HG03565 (cell line): Measurements from ENCODE around the gene TNS1.

Experiments used
- ATAC-seq: cut with Tn5 transposase; IDR thresholded peaks from one replicate; pipeline ENCODE4 v1.9.1; 2021; ENCODE audit warnings: mild to moderate bottlenecking, moderate library complexity; ENCODE audit not compliant: unreplicated experiment

The TNS1 gene

DNA sequence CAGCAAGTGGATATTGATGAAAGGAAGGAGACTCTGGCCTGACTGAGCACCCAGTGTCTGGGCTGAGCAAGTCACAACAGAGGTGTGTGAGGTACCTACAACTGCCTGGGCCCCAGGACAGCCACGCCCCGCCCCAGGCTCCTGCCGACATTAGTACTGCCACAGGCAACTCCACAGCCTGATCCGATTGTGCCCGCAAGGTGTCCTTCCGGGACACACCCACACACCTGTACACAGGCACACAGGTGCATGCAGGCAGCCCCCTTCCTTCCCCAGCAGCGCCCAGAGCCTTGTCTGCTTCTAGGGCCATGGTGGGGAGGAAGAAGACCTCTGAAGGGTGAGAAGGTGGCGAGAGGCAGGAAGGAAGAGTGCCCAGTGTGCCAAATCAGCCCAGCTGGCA lies 83.6 kb downstream of the TNS1 start:
- ATAC-seq, result no peak

DNA sequence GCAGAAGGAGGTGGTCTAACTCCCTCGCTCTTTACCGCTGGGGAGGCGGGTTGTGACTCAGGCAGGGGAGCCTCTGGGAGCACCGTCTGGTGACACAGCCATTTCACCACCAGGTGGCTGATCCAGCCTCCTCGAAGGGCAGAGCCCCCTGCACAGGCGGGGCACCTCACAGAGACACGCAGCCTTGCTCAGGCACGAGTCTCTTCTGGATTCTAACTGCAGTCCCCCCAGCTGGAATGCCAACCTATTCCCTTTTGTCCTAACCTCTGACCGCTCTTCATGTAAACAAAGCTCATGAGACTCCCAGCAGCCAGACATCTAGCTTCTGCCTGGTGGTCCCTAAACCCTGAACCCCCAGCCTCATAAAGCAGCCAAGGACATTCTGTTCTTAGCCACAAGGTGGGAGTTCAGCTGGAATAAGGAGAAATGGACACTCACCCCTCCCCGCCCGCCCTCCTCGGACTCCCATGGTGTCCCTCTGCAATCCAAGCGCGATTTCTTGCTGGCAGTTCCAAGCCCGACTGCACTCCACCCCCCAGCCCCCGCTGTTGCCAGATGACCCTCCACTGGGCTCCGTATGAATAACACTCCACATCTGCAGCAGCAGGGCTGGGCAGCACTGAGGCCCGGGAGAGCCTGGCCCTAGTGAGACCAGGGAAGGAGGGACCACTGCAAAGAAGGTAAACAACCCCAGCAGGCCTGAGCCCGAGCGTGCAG lies 84.3 kb downstream of the TNS1 start:
- ATAC-seq, result no peak

DNA sequence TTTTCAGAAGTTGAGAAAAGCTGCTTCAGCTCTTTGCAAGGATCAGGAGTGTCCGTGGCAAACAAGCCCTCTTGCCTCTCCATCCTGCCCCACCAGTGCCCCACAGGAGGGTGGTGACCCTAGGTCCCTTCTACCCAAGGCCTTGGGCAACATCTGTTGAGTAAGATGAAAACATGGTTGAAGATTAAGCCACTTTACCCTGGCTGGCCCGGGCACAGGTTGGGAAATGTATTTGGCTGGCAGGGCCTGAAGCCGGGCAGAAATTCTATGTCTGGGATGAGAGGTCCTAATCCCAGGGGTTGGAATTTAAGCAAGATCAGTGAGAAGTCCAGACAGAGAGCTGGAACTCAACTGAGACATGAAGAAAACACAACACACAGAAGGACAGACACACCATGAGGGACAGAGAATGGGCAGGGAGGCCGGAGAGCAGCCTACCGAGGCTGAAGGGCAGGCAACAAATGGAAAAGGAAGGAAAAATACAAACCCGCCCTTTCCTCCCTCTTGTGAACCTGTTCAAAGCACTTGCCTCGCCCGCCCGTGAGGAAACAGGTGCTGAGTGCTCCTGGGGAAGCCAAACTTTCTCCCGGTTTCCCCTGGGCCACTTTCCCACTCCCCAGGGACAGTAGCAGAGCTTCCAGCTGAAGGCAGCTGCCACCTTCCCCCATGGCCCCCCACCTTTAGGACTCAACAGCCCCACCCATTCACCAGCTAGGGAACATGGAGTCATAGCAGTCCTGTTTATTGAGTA lies 86.1 kb downstream of the TNS1 start:
- ATAC-seq, result no peak

DNA sequence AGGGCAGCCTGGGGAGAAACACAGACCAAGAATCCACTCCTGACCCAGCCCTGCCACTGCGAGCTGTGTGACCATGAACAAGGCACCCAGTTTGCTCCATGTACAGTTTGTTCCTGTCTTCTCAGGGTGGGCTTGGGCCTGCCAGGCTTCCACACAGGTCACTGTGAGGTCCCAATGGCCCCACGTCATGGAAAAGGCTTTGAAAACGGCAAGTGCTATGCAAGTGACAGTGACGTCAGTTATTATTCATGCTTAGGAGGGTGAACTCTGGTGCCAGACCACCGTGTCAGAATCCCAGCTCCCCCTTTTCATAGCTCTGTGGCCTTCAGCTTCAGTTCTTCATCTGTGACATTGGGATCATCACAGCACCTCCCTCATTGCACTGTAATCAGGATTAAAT lies 87.1 kb downstream of the TNS1 start:
- ATAC-seq, result no peak

DNA sequence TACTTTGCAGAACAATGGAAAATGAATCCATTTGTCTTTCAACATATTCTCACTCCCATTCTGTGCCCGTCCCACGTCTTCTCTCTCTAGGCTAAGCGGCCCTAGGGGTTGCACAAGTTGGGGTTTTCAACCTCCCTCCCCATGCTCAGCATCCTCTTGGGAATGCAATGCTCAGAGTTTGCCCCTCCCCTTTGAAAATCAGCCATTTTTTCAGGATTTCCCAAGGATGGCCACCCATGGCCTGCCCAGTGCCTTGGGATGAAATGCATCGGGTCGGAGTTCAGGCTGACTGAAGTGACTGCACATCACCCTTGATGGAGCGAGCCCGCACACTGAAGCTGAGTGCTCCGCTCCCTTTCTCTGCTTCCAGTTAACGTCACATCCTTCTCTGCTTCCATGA lies 87.9 kb downstream of the TNS1 start:
- no peak for ATAC-seq

DNA sequence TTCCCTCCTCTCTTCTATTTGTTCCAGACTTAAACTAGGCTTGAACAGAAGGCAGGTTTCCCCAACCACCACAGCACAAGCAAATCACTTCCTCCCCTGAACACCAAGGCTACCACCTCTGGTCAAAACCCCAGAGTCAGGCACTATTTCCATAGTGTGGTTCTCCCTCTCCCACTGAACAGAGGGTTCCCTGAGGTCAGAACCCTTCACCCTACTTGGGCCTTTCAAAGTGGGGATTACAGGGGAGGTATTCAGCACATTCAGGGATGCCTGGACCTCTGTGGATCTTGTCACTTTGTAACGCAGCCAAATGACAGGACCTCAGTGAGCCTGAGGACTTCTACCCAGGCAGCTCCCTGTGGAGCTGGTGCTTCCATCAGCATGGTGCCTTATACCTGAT lies 88.7 kb downstream of the TNS1 start:
- no peak for ATAC-seq

DNA sequence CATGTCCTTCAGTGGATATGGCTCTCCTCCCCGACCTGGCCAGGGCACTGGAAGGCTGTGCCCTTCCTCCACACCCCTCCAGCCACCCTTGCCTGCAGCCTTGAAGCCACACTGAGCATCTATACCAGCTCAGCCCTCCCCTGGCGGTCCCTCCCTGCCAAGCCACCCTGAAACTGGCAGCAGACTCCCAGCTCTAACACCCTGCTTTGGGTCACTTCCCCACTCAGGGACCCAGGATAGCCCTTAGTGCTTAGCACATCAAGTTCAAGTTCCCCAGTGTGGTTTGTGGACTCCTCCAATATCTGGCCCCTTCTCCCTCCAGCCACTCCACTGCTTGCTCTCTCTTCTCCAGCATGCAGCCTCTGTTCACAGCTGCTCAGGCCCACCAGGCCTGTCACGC lies 89.4 kb downstream of the TNS1 start:
- ATAC-seq, result no peak

DNA sequence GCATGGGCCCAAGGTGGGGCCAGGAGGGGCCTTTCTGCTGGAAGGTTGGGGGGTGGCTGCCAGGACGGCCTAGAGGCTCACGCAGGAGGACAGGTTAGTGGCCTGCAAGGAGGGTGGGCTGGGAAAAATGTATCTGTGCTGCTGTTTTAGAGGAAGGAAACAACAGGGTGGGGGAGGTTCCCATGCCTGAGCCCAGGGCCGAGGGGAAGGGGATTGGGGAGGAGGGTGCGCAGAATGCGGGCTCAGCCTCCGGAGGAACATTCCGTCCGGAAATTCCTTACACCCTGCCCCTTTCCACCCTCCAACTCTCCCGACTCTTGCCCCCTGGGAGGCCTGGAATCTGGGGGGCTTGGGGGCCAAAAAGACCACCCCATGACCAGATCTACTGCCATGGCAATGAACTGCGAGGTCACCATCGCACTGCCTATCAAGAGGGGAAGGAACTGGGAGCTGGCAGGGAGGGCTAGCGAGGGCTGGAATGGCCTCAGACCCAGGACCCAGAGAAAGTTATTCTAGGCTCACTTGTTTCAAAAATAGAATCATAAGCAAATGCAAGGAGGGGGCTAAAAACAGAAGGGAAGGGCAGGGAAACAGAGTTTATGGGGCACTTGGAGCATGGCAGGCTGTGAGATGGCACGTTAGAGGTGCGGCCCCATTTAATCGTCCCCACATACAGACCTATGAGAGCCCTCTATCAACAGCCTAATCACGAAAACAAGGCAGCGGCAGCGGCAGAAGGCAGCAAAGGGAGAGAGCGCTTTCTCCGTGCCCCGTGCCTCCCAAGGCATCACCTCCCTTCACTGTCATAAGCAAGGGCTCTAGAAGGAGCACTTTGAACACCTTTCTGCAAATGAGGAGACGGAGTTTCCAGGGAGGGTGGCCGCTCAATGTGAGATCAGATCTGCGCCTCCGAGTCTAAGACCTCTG lies 90.4 kb downstream of the TNS1 start:
- ATAC-seq, result no peak

DNA sequence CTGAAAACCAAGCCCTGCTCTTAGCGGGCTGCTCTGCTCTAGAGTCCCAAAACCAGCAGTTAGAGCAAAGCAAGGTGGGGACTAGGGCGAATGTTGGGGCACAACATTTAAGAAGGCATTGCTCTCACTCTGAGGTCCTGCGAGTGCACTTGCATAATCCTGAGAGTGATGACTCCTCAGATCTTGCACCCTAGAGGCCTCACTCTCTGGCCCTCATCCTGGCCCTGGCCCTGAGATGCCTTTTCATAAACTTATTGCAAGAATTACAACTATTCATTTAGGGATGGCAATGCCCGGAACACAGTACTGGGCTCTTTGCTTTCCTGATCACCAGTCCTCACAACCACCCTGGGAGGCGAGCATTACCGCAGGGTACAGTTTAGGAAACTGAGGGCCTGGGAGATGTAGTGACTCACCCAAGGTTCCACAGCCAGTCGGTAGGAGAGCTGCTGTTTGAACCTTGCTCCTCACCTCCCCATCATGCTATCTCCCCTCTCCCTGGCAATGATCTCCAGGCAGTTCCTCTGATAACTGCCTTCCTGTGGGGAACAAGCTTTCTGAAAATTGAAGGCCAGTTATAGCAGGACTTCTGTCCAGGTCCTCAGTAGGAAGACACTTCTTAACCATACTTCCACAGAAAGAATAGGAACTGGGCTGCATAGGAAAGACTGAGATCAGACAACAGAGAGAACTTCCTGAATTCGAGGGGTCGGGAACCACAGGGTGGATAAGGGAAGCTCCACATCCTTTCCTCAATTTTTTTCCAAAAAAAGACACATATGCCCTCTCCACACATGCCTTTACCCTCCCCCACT lies 91.3 kb downstream of the TNS1 start:
- no peak for ATAC-seq

DNA sequence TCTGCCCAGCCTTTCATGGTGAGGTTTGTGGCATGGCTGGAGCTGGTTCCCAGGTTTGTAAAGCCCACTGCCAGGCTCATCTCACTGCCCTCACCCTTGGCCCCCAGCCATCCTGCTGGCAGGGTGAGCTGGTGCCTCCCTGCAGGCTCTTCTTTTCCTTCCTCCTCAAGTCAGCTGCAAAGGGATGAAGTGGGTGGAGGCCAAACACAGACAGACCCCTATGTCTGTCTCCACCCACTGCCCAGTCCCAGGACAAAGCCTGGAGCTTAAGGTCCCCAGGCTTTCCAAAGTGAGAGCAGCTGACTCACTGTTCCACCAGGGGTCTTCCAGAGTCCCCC lies 92.0 kb downstream of the TNS1 start:
- ATAC-seq, result no peak

DNA sequence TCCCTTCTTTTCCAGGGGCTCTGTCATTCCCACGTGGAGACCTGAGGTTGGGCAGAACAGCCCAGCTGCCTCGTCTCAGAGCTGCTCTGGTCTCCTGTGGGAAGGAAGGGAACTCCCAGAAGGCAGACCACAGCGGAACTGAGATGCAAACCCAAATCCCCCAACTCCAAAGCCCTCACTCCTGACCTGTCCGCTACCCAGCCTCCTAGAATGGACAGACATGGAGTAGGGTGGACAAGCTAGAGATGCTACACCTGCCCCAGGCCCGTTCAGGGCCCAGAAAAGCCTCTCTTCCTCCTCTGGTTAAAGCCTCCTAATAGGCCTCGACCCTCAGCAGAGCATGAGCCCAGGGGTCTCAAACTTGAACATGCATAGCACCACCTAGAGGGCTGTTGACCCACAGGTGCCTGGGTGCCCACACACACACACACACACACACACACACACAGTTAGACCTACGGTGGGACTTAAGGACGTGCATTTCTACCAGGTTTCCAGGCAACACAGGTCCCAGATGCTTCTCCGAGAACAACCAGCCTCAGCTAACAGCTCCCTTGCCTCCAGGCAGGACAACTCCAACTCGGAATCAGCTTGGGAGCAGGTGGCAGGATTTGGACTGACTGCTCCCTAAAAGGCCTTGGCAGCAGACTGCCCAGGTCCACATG lies 93.5 kb downstream of the TNS1 start:
- no peak for ATAC-seq

DNA sequence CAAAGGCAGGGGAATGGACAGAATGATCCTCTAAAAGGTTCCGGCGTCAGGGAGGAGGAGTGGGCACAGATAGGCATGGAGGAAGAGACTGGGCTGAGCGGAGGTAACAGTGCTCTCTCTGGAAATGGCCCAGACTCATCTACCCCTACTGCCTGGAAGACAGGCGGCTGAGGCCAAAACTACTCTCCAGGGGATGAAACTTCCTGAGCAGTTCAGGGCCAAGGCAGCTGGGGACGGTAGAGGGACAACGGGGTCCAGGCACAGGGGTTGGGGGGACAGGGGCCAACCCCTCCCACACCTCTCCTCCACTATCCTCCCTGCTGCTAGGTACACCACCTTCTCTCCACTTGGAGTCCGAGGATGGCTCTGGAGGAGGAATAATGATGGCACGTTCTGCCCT lies 94.3 kb downstream of the TNS1 start:
- no peak for ATAC-seq

DNA sequence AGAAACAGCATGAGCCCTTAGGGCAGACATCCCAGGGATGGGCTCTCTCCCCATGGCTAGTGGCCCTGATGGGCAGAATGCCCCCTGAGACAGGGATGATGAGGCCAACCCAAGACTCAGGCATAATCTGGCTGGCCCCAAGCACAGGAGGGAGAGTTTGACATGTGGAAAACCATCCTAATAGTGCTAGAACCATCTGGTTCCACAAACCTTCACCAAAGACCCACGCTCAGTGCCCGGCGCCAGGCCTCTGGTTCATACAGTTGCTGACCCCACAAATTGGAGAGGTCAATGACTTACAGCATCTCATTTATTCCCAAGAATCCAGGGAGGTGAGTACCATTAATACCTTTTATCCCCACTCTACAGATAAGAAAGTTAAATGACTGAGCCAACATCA lies 95.5 kb downstream of the TNS1 start:
- ATAC-seq, result no peak

DNA sequence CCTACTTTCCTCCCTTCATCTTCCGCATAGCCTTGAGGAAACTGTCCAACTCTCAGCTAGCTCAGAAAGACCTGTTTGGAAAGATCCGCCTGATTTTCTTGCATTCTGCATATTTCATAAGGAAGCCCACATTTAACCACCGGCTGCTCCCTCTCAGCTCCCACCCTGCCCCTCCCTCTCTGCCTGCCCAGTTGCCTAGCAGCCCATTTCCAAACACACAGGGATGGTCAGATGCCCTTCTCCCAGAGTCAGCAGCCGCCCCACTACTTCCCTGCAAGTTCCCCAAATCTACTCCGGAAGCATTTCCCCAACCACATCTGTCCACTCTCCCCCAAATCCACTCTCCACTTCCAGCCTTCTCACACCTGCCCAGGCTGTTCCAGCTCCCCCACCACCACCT lies 96.0 kb downstream of the TNS1 start:
- no peak for ATAC-seq

DNA sequence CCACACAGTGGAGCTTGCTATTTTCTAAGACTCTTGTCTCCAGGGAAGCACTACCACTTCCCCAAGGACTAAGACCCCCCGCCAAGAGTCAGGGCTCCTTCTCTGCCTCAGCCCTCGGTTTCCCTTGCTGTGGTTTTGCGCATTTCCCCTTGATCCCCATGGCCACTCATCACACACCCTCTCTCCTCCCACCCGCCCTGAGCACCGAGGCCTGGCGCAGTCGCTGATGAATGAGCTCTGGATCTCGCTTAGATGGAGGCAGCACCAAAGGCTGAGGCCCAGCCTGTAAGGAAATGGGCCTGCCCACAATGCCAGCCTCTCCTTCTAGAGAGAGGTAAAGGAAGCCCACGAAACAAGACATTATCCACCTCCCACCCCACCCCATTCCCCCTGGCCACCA lies 96.9 kb downstream of the TNS1 start:
- ATAC-seq, result no peak

DNA sequence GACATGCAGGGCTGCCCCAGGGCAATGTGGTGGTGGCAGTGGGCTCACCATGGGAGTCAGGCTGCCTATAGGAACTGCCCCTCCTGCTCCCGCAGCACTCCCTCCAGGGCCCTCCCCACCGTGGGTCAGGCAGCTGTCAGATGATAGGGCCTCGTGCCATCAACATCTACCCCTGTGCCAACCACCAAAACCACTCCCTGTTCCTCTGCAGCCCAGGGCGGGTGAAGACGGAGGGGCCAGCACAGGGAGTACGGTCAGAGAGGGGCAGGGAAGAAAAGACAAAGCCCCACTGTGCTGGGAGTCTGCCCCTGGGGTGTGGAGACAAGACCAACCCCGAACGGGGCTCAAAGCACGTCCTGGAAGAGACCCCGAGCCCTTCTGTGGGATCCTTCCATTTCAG lies 97.4 kb downstream of the TNS1 start:
- no peak for ATAC-seq

DNA sequence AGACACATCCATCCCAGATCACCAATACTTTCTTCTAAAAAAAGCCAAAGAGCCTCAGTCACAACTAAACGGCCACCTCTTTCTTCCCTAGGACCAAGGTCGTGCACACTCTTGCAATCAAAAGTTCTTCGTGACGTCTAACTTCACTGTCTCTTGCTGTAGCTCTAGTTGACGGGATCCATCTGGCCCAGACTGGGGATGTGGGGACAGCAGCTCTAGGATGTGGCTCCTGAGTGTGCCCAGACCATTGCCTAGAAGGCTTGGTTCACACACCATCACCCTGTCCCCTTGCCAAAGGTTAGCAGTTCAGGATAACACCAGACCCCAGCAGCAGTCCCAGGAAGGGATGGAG lies 98.2 kb downstream of the TNS1 start:
- no peak for ATAC-seq

DNA sequence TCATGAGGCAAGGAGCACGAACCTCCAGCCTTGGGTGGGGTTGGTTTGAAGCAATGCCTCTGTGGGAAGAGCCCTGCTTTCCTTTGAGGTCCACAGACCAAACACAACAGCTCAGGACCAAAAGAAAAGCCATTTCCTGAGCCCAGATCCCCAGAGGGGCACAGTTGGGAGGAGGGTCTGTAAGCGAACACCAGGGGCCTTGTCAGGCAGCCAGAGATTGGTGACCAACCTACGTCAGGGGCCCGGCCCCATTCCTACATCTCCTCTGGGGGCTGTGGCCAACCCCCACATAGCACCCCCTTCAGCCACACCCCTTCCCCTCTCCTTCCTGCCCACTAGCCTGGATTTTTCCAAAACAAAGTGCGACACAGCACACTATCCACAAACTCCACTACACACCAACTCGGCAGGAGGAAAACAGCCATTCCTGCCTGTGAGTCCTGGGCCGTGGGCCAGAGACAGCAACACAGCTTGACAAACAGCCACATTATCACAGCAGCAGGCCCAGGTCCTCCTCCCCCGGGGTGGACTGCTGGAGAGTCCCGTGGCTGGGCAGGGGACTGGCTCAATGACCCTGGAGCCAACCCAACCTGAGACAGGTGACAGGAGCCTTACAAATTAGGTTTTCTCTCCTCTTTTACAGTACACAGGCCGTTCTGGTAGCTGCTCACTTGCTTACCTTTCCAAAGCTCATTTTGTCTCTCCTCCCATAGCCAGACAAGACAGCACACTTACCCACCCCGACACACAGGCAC lies 98.8 kb downstream of the TNS1 start:
- no peak for ATAC-seq

DNA sequence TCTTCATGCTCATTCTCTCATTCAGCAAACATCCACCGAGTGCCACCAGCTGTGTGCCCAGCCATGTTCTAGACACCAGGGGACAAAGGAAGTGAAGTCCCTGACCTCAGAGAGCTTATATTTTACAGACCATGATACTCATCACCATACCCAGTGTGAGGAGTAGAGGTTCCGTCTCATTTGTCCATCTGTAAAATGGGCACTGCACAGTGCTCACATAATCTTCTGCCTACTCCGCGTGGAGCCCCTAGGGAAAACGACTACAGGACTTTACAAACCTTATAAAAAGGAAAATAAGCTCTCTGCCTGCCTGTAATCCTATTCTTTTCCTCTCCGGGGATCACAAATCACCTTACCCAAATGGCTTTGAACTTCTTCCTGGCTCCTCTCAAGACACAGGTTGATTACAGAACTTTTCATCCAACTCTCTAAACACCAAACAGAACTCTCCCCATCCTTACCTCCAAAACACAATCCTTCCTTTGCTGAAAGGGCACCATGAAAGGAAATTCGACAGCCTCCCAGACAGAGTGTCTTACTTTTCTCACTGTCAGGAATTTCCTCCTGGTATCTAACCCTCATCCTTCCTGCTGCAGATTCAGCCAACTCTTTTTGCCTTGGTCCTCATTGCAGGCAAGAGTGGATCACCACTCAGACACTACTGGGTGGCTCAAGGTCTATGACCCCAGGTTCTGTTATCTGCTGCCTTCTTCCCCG lies 99.5 kb downstream of the TNS1 start:
- no peak for ATAC-seq
